CD4-positive, alpha-beta T cell treated with Interleukin-10 for 1 hour (primary cell): Measurements from ENCODE around the gene ASB18.
"Not testable (repeated sequence)": the region's sequence is repeated elsewhere in the genome, so short reads cannot be mapped to it uniquely, and the experiment has no call there.

Experiments
- DNase-seq: peaks from one replicate; pipeline ENCODE4 v3.0.0-alpha.2; 2020

ASB18 gene

DNA sequence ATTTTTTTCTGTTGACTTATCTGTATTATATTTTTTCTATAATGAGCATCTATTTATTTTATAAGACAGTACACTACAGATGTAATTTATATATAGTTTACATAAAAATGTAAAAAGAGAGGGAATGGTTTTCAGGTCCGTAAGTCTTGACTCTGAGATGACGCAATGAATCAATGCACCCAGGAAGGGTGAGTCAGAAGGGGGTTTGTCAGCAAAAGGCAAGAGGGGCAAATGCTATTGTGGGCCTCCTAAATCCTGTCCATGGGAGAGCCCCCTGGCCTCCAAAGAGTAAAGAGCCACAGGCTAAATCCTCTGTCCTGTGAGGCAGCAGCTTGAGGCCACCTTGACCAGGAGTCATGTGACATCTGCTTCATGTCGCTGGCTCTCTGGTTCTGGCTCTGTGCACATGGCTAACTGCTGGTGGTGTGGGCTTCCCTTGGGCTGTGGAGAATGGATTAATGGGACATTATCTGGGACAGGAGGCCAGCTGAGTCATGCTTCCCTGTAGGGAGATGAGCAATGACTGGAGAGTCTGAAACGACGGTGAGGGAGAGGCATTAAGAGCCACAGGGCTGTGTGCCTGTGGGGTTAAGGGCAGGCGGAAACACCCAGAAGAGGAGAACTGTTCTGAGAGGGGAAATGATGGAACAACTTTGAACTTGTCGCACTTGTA is 22.8 kb upstream of the ASB18 start:
- no peak for DNase-seq

- no peak for DNase-seq
Observed at GRCh38 chr2:236284208-236284607, 20.0 kb upstream of the ASB18 start.

DNA sequence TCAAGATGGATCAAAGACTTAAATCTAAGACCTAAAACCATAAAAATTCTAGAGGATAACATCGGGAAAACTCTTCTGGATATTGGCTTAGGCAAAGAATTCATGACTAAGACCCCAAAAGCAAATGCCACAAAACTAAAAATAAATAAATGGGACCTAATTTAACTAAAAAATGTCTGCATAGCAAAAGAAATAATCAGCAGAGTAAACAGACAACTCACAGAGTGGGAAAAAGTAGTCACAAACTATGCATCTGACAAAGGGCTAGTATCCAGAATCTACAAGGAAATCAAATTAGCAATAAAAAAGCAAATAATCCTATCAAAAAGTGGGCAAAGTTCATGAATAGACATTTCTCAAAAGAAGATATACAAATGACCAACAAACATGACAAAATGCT is 18.2 kb upstream of the ASB18 start:
- no peak for DNase-seq

DNA sequence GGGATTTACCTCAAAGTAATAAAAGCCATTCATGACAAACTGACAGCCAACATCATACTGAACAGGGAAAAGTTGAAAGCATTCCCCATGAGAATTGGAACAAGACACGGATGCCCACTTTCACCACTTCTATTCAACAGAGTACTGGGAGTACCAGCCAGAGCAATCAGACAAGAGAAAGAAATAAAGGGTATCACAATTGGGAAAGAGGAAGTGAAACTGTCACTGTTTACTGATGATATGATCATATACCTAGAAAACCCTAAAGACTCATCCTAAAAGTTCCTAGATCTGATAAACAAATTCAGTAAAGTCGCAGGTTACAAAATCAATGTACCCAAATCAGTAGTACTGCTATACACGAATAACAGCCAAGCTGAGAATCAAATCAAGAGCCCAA is 17.2 kb upstream of the ASB18 start:
- DNase-seq: no peak

GRCh38 chr2:236273126-236273525 is 8.9 kb upstream of the ASB18 start:
- DNase-seq: no peak

- DNase-seq: no peak
Observed at GRCh38 chr2:236271851-236272250, 7.6 kb upstream of the ASB18 start.

GRCh38 chr2:236269876-236270275 is 5.7 kb upstream of the ASB18 start:
- DNase-seq: not testable (repeated sequence)

DNA sequence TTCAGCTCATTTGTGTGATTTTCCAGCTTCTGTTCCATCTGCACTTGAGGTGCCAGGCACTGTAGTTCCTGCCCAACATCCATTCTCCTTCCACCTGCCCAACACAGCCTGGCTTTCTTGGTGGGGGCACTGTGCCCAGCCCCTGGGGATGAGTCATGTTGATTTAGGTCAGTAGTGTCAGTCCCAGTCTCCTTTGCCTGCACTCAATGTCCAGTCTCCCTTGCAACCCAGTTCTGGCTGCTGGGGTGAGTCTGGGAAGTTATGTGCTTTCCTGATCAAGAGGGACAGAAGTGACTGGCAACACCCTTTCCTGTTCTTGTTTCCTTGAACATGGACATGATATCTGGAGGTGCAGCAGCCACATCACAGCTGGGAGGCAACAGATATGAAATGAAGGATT is 1.5 kb upstream of the ASB18 start:
- no peak for DNase-seq

- no peak for DNase-seq
Observed at GRCh38 chr2:236262238-236262637, 2.0 kb downstream of the ASB18 start.

GRCh38 chr2:236261452-236261851 is 2.8 kb downstream of the ASB18 start:
- DNase-seq: no peak

DNA sequence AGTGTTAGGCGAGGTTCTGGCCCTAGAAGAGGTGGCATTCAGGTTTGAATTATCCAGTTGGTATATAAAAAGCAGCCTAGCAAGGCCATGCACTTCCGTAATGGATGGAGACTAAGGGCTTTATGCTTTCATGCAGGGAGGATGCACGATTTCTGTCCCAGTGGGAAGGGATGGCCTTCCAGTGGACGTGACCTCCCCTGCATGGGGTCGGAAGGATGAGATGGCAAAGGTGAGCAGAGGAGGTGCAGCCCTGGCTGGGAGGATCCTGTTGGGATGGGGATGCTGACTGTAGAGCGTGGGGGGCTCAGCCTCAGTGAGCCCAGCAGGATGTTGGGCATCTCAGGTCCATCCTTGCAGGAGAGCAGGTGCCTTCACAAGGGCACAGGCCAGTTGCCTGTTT is 4.8 kb downstream of the ASB18 start:
- no peak for DNase-seq

DNA sequence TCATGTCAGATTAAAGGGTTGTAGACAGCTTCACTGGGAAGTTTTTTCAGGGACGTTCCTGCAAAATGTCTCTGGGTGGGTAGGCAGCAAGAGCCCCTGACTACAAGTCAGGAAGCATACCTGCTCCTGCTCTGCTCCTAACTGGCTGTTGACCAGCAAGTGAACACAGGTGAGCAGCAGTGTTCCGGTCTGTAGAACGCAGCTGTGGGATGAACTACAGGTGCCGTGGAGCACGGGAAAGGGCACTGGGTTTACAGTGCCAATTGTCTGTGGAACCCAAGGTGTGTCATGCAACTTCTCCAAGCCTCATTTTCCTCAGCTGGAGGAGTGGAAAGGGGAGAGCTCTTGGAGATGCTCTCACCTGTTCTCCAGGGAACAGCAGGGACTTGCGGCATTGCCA is 6.6 kb downstream of the ASB18 start:
- DNase-seq: no peak

- DNase-seq: no peak
Observed at GRCh38 chr2:236257136-236257535, 7.1 kb downstream of the ASB18 start.

DNA sequence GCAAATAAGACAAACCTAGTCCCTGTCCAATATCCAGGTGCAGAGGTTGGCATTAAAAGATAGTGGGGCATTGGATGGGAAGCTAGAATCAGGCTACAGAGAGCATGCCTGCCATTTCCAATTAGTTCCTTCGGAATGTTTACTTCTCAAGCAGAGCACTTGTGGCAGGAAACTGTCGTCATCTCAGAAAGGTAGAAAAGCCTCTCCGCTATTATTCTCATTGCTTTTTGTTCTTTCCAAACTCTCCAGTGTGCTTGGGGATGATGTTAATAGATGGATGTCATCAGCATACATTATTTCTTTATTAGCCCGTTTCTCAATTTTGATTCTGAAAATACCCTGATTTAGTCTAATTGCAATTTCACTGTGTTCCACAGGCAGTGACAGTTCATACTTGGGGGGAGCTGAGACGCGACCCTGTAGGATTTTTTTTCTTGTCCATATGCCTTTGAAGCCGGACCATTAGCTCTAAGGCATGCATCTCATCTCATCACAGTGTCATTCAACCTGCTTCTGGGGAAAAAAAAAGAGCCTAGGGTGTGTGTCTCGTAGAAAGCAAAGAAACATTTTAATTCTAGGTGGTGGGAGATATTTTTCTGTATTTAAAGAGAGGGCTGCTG is 7.7 kb downstream of the ASB18 start:
- DNase-seq: no peak

- DNase-seq: no peak
Observed at GRCh38 chr2:236254674-236255073, 9.5 kb downstream of the ASB18 start.

DNA sequence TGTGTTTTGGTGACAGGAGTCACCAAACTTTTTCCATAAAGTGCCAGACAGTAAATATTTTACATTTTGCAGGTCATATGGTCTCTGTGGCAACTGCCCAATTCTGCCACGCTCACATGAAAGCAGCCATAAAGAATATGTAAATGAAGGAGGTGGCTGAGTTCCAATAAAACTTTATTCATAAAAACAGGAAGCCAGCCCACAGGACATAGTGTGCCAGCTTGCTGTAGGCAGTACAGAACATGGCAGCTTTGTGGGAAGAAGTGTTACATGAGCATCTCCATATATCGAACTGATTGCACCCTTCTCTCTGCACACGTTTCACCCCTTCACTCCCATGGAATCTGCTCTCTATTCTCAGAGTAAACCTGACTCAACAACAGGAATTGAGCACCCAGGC is 10.2 kb downstream of the ASB18 start:
- DNase-seq: no peak

- DNase-seq: no peak
Observed at GRCh38 chr2:236252602-236253001, 11.6 kb downstream of the ASB18 start.

GRCh38 chr2:236250909-236251579 is 13.2 kb downstream of the ASB18 start:
- no peak for DNase-seq

DNA sequence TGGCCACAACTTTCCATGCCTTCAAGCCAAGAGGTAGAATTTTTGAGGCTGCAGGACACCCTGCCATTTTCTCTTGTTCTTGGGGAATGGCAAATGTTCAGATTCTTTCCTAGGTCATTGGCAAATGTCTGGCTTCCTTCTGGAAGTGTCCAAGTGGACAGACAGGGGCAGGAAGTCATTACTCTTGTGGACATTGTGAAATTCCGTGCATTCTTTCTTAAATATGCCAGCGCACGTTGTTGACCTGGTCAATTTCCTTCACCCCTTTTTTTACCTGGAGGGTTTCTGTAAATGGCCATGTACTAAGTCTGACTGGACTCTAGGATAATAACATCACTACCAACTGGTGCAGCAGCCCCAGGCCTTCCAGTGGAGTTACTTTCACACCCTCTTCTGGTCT is 13.9 kb downstream of the ASB18 start:
- no peak for DNase-seq

DNA sequence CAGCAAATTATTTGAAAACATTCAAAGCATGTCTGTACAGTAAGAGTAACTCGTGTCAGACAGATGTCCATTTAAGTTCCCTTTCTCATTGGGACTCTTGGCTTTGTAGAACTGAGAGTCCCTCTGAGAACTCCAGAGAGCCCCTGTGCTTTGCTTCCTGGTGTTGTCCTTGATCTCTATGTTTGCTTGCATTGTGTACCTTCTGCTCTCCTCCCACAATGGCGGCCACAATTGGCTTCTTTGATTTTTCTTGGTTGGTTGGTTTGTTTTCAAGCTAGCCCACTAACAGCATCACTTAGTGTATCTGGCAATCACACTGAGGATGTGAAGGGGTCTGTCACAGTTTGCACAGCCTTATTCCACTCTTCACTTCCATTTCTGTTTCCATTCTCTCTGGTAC is 15.1 kb downstream of the ASB18 start:
- no peak for DNase-seq

DNA sequence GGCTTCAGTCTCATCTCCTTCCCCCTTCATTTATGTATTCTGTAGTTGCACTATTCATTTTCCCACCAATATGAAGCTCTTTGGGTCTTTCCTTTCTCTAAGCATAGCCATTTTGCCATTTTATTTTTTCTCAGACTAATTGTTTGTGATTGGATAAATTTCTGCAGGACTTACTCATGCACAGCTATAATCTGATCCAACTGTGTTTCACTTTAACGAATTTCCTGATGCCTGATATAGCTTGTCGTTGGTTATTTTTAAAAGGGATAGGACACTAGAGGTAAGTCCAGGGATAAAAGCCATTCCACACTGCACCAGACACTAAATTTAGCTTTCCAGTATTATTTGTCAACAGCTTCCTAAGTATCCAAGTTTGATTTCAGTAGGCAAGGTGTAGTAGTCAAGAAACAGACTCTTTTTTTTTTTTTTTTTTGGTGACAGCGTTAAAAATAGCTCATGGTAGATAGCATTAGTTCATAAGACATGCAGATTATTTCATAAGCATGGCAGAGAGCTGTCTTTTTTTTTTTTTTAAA is 17.4 kb downstream of the ASB18 start:
- DNase-seq: no peak

GRCh38 chr2:236244256-236244655 is 19.9 kb downstream of the ASB18 start:
- no peak for DNase-seq

DNA sequence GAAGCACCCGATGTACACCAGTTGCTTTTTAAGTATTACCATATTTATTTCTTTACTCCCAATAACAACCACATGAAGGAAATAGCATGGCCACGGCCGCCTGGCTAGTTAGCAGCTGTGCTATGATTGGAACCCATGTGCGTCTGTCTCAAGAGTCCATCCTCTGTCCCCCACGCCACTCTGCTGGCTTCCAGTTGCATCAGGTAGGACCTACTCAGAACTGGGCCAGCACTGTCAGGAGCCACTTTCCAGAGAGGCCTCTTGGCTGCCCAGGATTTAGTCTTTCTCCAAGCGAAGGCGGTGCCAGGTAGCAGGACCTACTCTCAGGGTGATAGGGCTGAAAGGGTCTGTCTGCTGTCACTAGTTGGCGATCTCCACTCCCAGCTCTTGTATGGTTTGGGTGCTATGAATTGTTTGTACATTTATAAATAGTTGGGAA is 22.1 kb downstream of the ASB18 start:
- no peak for DNase-seq
